Brain microvascular endothelial cell (primary cell): ENCODE results near the gene ATG4B.
A peak's percentile ranks its signal among the peaks of the same experiment; 100 is the strongest.

Source experiments
- DNase-seq: peaks from one replicate; pipeline ENCODE4 v3.0.0-alpha.2; 2020
- H3K27ac ChIP-seq: fragments of 250-450 bp; sonication (Bioruptor Pico); 2 replicates; pipeline ENCODE4 v1.5.1; 2020; ENCODE audit warnings: mild to moderate bottlenecking, moderate library complexity
- H3K27me3 ChIP-seq: fragments of 250-450 bp; sonication (Bioruptor Pico); replicated peaks from 2 replicates; pipeline ENCODE4 v1.5.1; 2020; ENCODE audit warnings: mild to moderate bottlenecking
- H3K36me3 ChIP-seq: fragments of 250-450 bp; sonication (Bioruptor Pico); replicated peaks from 2 replicates; pipeline ENCODE4 v1.5.1; 2020; ENCODE audit warnings: mild to moderate bottlenecking
- H3K4me3 ChIP-seq: 2 replicates; pipeline ENCODE4 v1.5.1; 2011; ENCODE audit warnings: low read depth, mild to moderate bottlenecking, control low read depth, low read length, moderate library complexity
- CTCF ChIP-seq: IDR thresholded peaks from 2 replicates; pipeline ENCODE4 v1.5.1; 2011; ENCODE audit warnings: low read depth, mild to moderate bottlenecking, moderate library complexity, low read length, control low read depth, inconsistent platforms; ENCODE audit errors: missing control alignments
- in situ Hi-C: cut with HindIII; loops from 2 replicates; pipeline ENCODE4 v1.10.0; 2017; ENCODE audit warnings: low sequenced_read_pairs, low pct_ligation_motif_present

The ATG4B gene

GRCh38 chr2:241702155-241703031 lies 64.9 kb downstream of the ATG4B start:
- no peaks in the 10 kb centered on the region for H3K27me3 ChIP-seq
- peak overlapping the region; percentile 75 for H3K27ac ChIP-seq
- peak; percentile 52 for DNase-seq
- TF ChIP-seq CTCF, result peak; percentile 50
- peak overlapping the region; percentile 78 for H3K4me3 ChIP-seq
- peaks cover 20% of the 10 kb centered on the region for H3K36me3 ChIP-seq
- in situ Hi-C loops, result no loop called here

- Histone ChIP-seq H3K27ac (peak overlapping the region; percentile 75), H3K27me3 (no peaks in the 10 kb centered on the region), H3K36me3 (peaks cover 25% of the 10 kb centered on the region), H3K4me3 (peak overlapping the region; percentile 78)
- in situ Hi-C loops, result no loop called here
- DNase-seq, result no peak
- TF ChIP-seq CTCF, result peak; percentile 40
Measured at GRCh38 chr2:241703032-241703604, 65.6 kb downstream of the ATG4B start.

- Histone ChIP-seq H3K36me3 (peaks cover 44% of the 10 kb centered on the region), H3K27ac (no peak overlapping the region), H3K27me3 (no peaks in the 10 kb centered on the region), H3K4me3 (no peak overlapping the region)
- no peak for TF ChIP-seq CTCF
- in situ Hi-C loops, result no loop called here
- DNase-seq, result no peak
Measured at GRCh38 chr2:241706537-241706936, 69.0 kb downstream of the ATG4B start.

GRCh38 chr2:241708879-241709278 lies 71.4 kb downstream of the ATG4B start:
- no peaks in the 10 kb centered on the region for H3K27me3 ChIP-seq
- H3K4me3 ChIP-seq, result no peak overlapping the region
- DNase-seq, result no peak
- H3K36me3 ChIP-seq, result peaks cover 57% of the 10 kb centered on the region
- TF ChIP-seq CTCF, result no peak
- H3K27ac ChIP-seq, result no peak overlapping the region
- in situ Hi-C loops, result no loop called here

- Histone ChIP-seq H3K27me3 (no peaks in the 10 kb centered on the region), H3K27ac (no peak overlapping the region), H3K4me3 (no peak overlapping the region), H3K36me3 (peaks cover 50% of the 10 kb centered on the region)
- TF ChIP-seq CTCF, result no peak
- DNase-seq, result no peak
- in situ Hi-C loops, result no loop called here
Measured at GRCh38 chr2:241719093-241719492, 81.6 kb downstream of the ATG4B start.

GRCh38 chr2:241720099-241720498 lies 82.6 kb downstream of the ATG4B start:
- no peak overlapping the region for H3K27ac ChIP-seq
- H3K4me3 ChIP-seq, result no peak overlapping the region
- TF ChIP-seq CTCF, result no peak
- DNase-seq, result no peak
- in situ Hi-C loops, result no loop called here
- peaks cover 48% of the 10 kb centered on the region for H3K36me3 ChIP-seq
- no peaks in the 10 kb centered on the region for H3K27me3 ChIP-seq
